ENCODE measurements around the gene MIPEP. TPM values are rescaled to one million over a fixed set of nuclear protein-coding genes. Genes with fewer than 3 reads are reported as not detected.

MIPEP gene
- total and polyA plus RNA-seq, 2 experiments from 2014 or later: 17.1 to 19.8 TPM

DNA sequence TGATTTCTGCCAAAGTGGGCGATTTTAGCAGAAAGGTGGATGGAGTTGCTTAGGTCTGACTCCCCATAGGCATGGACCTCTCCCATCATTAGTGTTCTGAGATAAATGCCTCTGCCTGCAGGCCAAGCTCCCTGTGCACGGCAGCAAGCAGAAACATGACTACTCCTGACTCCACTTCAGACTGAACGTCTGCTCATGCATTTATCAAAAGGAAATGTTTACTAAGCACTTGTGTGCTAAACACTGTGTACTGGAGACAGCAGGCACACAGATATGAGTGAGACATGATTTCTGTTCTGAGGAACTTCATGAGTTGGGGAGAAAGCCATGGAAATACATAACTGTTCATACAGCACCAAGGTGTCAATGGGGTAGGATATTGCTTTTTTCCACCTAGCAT lies 149.6 kb downstream of the MIPEP start:
- H4K20me1 ChIP-seq (ENCODE audit: insufficient read depth, poor library complexity, severe bottlenecking): no peaks in the 10 kb centered on the region
- TF ChIP-seq EZH2 (IDR thresholded peaks at IDR 0.05; ENCODE audit: borderline replicate concordance) (no peak), EZH2phosphoT487 (IDR thresholded peaks at IDR 0.05; ENCODE audit: low read depth, severe bottlenecking, unreplicated experiment) (no peak)
- TF ChIP-seq, protein P1, sequence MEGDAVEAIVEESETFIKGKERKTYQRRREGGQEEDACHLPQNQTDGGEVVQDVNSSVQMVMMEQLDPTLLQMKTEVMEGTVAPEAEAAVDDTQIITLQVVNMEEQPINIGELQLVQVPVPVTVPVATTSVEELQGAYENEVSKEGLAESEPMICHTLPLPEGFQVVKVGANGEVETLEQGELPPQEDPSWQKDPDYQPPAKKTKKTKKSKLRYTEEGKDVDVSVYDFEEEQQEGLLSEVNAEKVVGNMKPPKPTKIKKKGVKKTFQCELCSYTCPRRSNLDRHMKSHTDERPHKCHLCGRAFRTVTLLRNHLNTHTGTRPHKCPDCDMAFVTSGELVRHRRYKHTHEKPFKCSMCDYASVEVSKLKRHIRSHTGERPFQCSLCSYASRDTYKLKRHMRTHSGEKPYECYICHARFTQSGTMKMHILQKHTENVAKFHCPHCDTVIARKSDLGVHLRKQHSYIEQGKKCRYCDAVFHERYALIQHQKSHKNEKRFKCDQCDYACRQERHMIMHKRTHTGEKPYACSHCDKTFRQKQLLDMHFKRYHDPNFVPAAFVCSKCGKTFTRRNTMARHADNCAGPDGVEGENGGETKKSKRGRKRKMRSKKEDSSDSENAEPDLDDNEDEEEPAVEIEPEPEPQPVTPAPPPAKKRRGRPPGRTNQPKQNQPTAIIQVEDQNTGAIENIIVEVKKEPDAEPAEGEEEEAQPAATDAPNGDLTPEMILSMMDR (IDR thresholded peaks at IDR 0.05; ENCODE audit: poor library complexity): no peak
- H3K4me2 ChIP-seq: no peak overlapping the region
- whole genome bisulfite sequencing (ENCODE audit: low lambda C conversion rate, missing lambda C conversion rate): 42% methylated on average over 3 of the region's 3 CpGs
- H3K36me3 ChIP-seq (replicated peaks; ENCODE audit: insufficient read depth, low read depth): no peaks in the 10 kb centered on the region
- no peaks in the 10 kb centered on the region for H3K9me3 ChIP-seq (ENCODE audit: low read depth)
- H3K4me1 ChIP-seq (ENCODE audit: insufficient read depth): peaks cover 9% of the 10 kb centered on the region
- no peak overlapping the region for H3K4me3 ChIP-seq
- H2AFZ ChIP-seq: no peak overlapping the region
- H3K27ac ChIP-seq: peak overlapping the region; percentile 74
- DNase-seq (ENCODE audit: low spot score): no peak
- no peaks in the 10 kb centered on the region for H3K27me3 ChIP-seq
- H3K79me2 ChIP-seq: no peaks in the 10 kb centered on the region
- H3K9me2 ChIP-seq (replicated peaks; ENCODE audit: insufficient read depth): no peaks in the 10 kb centered on the region

DNA sequence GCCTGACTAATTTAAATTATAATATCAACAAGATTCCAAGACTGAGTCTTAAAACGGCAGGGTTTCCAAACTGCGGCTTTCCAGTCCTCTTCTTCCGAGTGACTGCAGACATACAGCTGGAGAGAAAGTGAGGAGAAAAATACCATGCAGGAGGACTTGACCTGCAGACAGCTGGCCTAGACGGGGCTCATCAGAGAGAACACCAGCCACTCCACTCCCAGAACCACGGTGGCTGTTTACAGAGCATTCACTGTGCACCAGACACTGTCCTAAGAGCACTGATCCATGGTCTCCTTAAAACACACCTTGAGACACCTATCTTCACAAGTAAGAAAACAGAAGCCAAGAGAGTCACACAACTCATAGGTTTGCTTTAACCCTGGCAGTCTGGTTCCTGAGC lies 152.7 kb downstream of the MIPEP start:
- 77% methylated on average over 5 of the region's 5 CpGs for WGBS (ENCODE audit: low lambda C conversion rate, missing lambda C conversion rate)
- Histone ChIP-seq H3K9me2 (replicated peaks; ENCODE audit: insufficient read depth) (no peaks in the 10 kb centered on the region), H3K36me3 (replicated peaks; ENCODE audit: insufficient read depth, low read depth) (no peaks in the 10 kb centered on the region), H3K4me2 (no peak overlapping the region), H3K4me1 (ENCODE audit: insufficient read depth) (no peaks in the 10 kb centered on the region), H3K27ac (no peak overlapping the region), H3K79me2 (no peaks in the 10 kb centered on the region), H4K20me1 (ENCODE audit: insufficient read depth, poor library complexity, severe bottlenecking) (no peaks in the 10 kb centered on the region), H2AFZ (no peak overlapping the region), H3K9me3 (ENCODE audit: low read depth) (no peaks in the 10 kb centered on the region), H3K27me3 (no peaks in the 10 kb centered on the region), H3K4me3 (no peak overlapping the region)
- no peak for DNase-seq (ENCODE audit: low spot score)
- TF ChIP-seq EZH2phosphoT487 (IDR thresholded peaks at IDR 0.05; ENCODE audit: low read depth, severe bottlenecking, unreplicated experiment) (no peak), EZH2 (IDR thresholded peaks at IDR 0.05; ENCODE audit: borderline replicate concordance) (no peak)
- TF ChIP-seq, protein P1 (IDR thresholded peaks at IDR 0.05; ENCODE audit: poor library complexity): no peak

GRCh38 chr13:23735329-23735728 lies 153.9 kb downstream of the MIPEP start:
- H3K9me3 ChIP-seq (ENCODE audit: low read depth): no peaks in the 10 kb centered on the region
- H2AFZ ChIP-seq: no peak overlapping the region
- H3K27me3 ChIP-seq: no peaks in the 10 kb centered on the region
- no peak overlapping the region for H3K27ac ChIP-seq
- no peaks in the 10 kb centered on the region for H3K9me2 ChIP-seq (replicated peaks; ENCODE audit: insufficient read depth)
- H4K20me1 ChIP-seq (ENCODE audit: insufficient read depth, poor library complexity, severe bottlenecking): no peaks in the 10 kb centered on the region
- TF ChIP-seq, protein P1 (IDR thresholded peaks at IDR 0.05; ENCODE audit: poor library complexity): no peak
- TF ChIP-seq EZH2 (IDR thresholded peaks at IDR 0.05; ENCODE audit: borderline replicate concordance) (no peak), EZH2phosphoT487 (IDR thresholded peaks at IDR 0.05; ENCODE audit: low read depth, severe bottlenecking, unreplicated experiment) (no peak)
- DNase-seq (ENCODE audit: low spot score): no peak
- H3K79me2 ChIP-seq: no peaks in the 10 kb centered on the region
- H3K4me2 ChIP-seq: no peak overlapping the region
- H3K4me1 ChIP-seq (ENCODE audit: insufficient read depth): no peaks in the 10 kb centered on the region
- 71% methylated on average over 2 of the region's 2 CpGs for WGBS (ENCODE audit: low lambda C conversion rate, missing lambda C conversion rate)
- no peak overlapping the region for H3K4me3 ChIP-seq
- no peaks in the 10 kb centered on the region for H3K36me3 ChIP-seq (replicated peaks; ENCODE audit: insufficient read depth, low read depth)

GRCh38 chr13:23731709-23732108 lies 157.5 kb downstream of the MIPEP start:
- H3K79me2 ChIP-seq: no peaks in the 10 kb centered on the region
- H3K36me3 ChIP-seq (replicated peaks; ENCODE audit: insufficient read depth, low read depth): no peaks in the 10 kb centered on the region
- H3K4me2 ChIP-seq: no peak overlapping the region
- H3K27ac ChIP-seq: no peak overlapping the region
- H2AFZ ChIP-seq: no peak overlapping the region
- TF ChIP-seq, protein P1 (IDR thresholded peaks at IDR 0.05; ENCODE audit: poor library complexity): no peak
- TF ChIP-seq EZH2phosphoT487 (IDR thresholded peaks at IDR 0.05; ENCODE audit: low read depth, severe bottlenecking, unreplicated experiment): no peak
- no peak for TF ChIP-seq EZH2 (IDR thresholded peaks at IDR 0.05; ENCODE audit: borderline replicate concordance)
- no peaks in the 10 kb centered on the region for H3K4me1 ChIP-seq (ENCODE audit: insufficient read depth)
- DNase-seq (ENCODE audit: low spot score): no peak
- WGBS (ENCODE audit: low lambda C conversion rate, missing lambda C conversion rate): over 99% methylated on average over 3 of the region's 3 CpGs
- H3K9me3 ChIP-seq (ENCODE audit: low read depth): no peaks in the 10 kb centered on the region
- H3K27me3 ChIP-seq: no peaks in the 10 kb centered on the region
- no peak overlapping the region for H3K4me3 ChIP-seq
- H3K9me2 ChIP-seq (replicated peaks; ENCODE audit: insufficient read depth): no peaks in the 10 kb centered on the region
- H4K20me1 ChIP-seq (ENCODE audit: insufficient read depth, poor library complexity, severe bottlenecking): no peaks in the 10 kb centered on the region

Measured in hepatocyte (in vitro differentiated cells).